ENCODE results near the gene DCTN4.

GRCh38 chr5:150789450-150789849, 30.6 kb upstream of the DCTN4 start:
- no peak for TF ChIP-seq POLR2A (IDR thresholded peaks at IDR 0.05)
- no peak for TF ChIP-seq CTCF (IDR thresholded peaks at IDR 0.05)
- no peak for TF ChIP-seq POLR2AphosphoS5 (IDR thresholded peaks at IDR 0.05)
- TF ChIP-seq EP300 (IDR thresholded peaks at IDR 0.05) = no peak

Measured in gastroesophageal sphincter (tissue), 3 donors.